Osteoblast (primary cell): ENCODE results near the gene ADAM19. TPM values are rescaled to one million over a fixed set of nuclear protein-coding genes. Genes with fewer than 3 reads are reported as not detected.

Experiments used
- DNase-seq: peaks from one replicate; pipeline ENCODE4 v3.0.0; 2011; ENCODE audit warnings: low spot score, mixed read lengths; ENCODE audit not compliant: insufficient read length; ENCODE audit errors: missing footprints
- H2AFZ ChIP-seq: 2 replicates; pipeline ENCODE4 v1.6.0; 2011; ENCODE audit warnings: mild to moderate bottlenecking, low read length
- H3K27ac ChIP-seq: 2 replicates; pipeline ENCODE4 v1.5.1; 2011; ENCODE audit warnings: mild to moderate bottlenecking, low read depth, low read length, moderate library complexity
- H3K27me3 ChIP-seq: 2 replicates; pipeline ENCODE4 v1.6.0; 2012; ENCODE audit warnings: mild to moderate bottlenecking, control low read depth, inconsistent platforms, low read length, moderate library complexity; ENCODE audit not compliant: insufficient read depth
- H3K36me3 ChIP-seq: 2 replicates; pipeline ENCODE4 v1.5.1; 2011; ENCODE audit warnings: mild to moderate bottlenecking, low read length, control low read depth, moderate library complexity; ENCODE audit not compliant: insufficient read depth
- H3K4me1 ChIP-seq: 2 replicates; pipeline ENCODE4 v1.5.1; 2011; ENCODE audit warnings: mild to moderate bottlenecking, low read length, control low read depth, moderate library complexity; ENCODE audit not compliant: insufficient read depth
- H3K4me2 ChIP-seq: 2 replicates; pipeline ENCODE4 v1.6.0; 2011; ENCODE audit warnings: mild to moderate bottlenecking, low read length; ENCODE audit not compliant: insufficient read depth
- H3K4me3 ChIP-seq: fragments of 200-600 bp; sonication (generic); 3 replicates; pipeline ENCODE4 v1.5.1; 2012; ENCODE audit warnings: mild to moderate bottlenecking, low read length, inconsistent platforms; ENCODE audit not compliant: insufficient read depth
- H3K79me2 ChIP-seq: 2 replicates; pipeline ENCODE4 v1.6.0; 2012; ENCODE audit warnings: mild to moderate bottlenecking, low read length, control low read depth, inconsistent platforms; ENCODE audit not compliant: insufficient read depth
- H3K9me3 ChIP-seq: 2 replicates; pipeline ENCODE4 v1.5.1; 2011; ENCODE audit warnings: low read depth, low read length, control low read depth
- H4K20me1 ChIP-seq: 2 replicates; pipeline ENCODE4 v1.6.0; 2012; ENCODE audit warnings: mild to moderate bottlenecking, low read length, control low read depth; ENCODE audit not compliant: insufficient read depth
- CTCF ChIP-seq: IDR thresholded peaks from 2 replicates; pipeline ENCODE4 v1.5.1; 2011; ENCODE audit warnings: mild to moderate bottlenecking, low read depth, low read length, moderate library complexity; ENCODE audit errors: extremely low read depth
- total RNA-seq: library from RNA; depleted of rRNA; stranded (reverse); fragments of >200 nt; gene quantifications from 2 replicates; pipeline ENCODE4 v1.2.3, GENCODE V29; 2012

Gene ADAM19
- total RNA-seq, 1 donor: 14.5 TPM

- Histone ChIP-seq H3K9me3 (no peaks in the 10 kb centered on the region), H3K4me1 (peaks cover 19% of the 10 kb centered on the region), H2AFZ (no peak overlapping the region), H3K27me3 (no peaks in the 10 kb centered on the region), H3K4me2 (no peak overlapping the region), H3K36me3 (no peaks in the 10 kb centered on the region), H3K4me3 (no peak overlapping the region), H4K20me1 (no peaks in the 10 kb centered on the region), H3K27ac (no peak overlapping the region), H3K79me2 (no peaks in the 10 kb centered on the region)
- DNase-seq: no peak
- TF ChIP-seq CTCF: no peak
These were observed 106.5 kb downstream of the ADAM19 start for GRCh38 chr5:157469073-157469472.

GRCh38 chr5:157468293-157468965 lies 107.1 kb downstream of the ADAM19 start:
- H3K27ac ChIP-seq: no peak overlapping the region
- H3K27me3 ChIP-seq: no peaks in the 10 kb centered on the region
- no peak for TF ChIP-seq CTCF
- H3K9me3 ChIP-seq: no peaks in the 10 kb centered on the region
- H3K36me3 ChIP-seq: no peaks in the 10 kb centered on the region
- no peak for DNase-seq
- no peaks in the 10 kb centered on the region for H4K20me1 ChIP-seq
- no peak overlapping the region for H3K4me3 ChIP-seq
- peaks cover 19% of the 10 kb centered on the region for H3K4me1 ChIP-seq
- no peak overlapping the region for H3K4me2 ChIP-seq
- H2AFZ ChIP-seq: no peak overlapping the region
- no peaks in the 10 kb centered on the region for H3K79me2 ChIP-seq

- H3K4me3 ChIP-seq: no peak overlapping the region
- H3K4me1 ChIP-seq: peaks cover 19% of the 10 kb centered on the region
- DNase-seq: peak; percentile 86
- no peaks in the 10 kb centered on the region for H4K20me1 ChIP-seq
- no peak for TF ChIP-seq CTCF
- H3K9me3 ChIP-seq: no peaks in the 10 kb centered on the region
- H3K27me3 ChIP-seq: peaks cover 10% of the 10 kb centered on the region
- no peaks in the 10 kb centered on the region for H3K36me3 ChIP-seq
- H3K4me2 ChIP-seq: peak overlapping the region; percentile 25
- no peak overlapping the region for H2AFZ ChIP-seq
- H3K79me2 ChIP-seq: no peaks in the 10 kb centered on the region
- H3K27ac ChIP-seq: no peak overlapping the region
These were observed 110.9 kb downstream of the ADAM19 start for GRCh38 chr5:157464519-157465171.
